Coronary artery (tissue), 2 donors: ENCODE measurements around the gene MYCN.

Source experiments
- DNase-seq: peaks from one replicate; pipeline ENCODE4 v3.0.0-alpha.2; 2017; ENCODE audit warnings: low spot score
- H3K27ac ChIP-seq, 2 donors: fragments of 200-600 bp; sonication (generic); one replicate each; pipeline ENCODE4 v1.5.1; 2016 to 2019
- H3K4me3 ChIP-seq: fragments of 200-600 bp; sonication (generic); 2 replicates; pipeline ENCODE4 v1.5.1; 2016; ENCODE audit warnings: mild to moderate bottlenecking, moderate library complexity
- CTCF ChIP-seq: fragments of 200-600 bp; sonication (generic); IDR thresholded peaks from one replicate; pipeline ENCODE4 v1.5.1; 2019; ENCODE audit warnings: antibody characterized with exemption

Gene MYCN

DNA sequence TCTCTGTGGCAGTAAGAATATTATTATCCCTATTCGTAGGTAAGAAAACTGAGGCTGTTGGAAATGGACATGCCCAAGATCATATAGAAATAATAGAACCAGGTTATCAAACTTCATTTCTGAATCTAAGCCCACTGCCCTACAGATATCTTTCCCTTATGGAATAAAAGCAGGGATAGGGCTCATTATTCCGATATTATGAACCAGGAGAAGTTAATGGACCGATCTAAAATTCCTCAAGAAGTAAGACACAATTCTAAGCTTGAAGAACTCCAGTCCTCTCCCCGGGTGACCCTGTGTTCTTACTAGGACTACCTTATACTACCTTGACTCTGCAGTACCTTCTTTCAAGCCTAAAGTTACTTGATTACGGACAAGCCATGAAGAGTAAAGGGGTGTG is 8.4 kb upstream of the MYCN start:
- no peak for TF ChIP-seq CTCF
- H3K4me3 ChIP-seq = no peak overlapping the region
- DNase-seq = no peak
- H3K27ac ChIP-seq = no peak overlapping the region

GRCh38 chr2:15932394-15933183 is 7.8 kb upstream of the MYCN start:
- Histone ChIP-seq H3K4me3 (no peak overlapping the region), H3K27ac (no peak overlapping the region)
- DNase-seq = no peak
- no peak for TF ChIP-seq CTCF

- Histone ChIP-seq H3K4me3 (no peak overlapping the region), H3K27ac (no peak overlapping the region)
- no peak for DNase-seq
- TF ChIP-seq CTCF = no peak
Observed at GRCh38 chr2:15933184-15933845, 7.0 kb upstream of the MYCN start.

GRCh38 chr2:15934291-15934945 is 5.9 kb upstream of the MYCN start:
- Histone ChIP-seq H3K27ac (no peak overlapping the region), H3K4me3 (no peak overlapping the region)
- DNase-seq = no peak
- TF ChIP-seq CTCF = no peak

- TF ChIP-seq CTCF = no peak
- no peak for DNase-seq
- Histone ChIP-seq H3K27ac (no peak overlapping the region), H3K4me3 (no peak overlapping the region)
Observed at GRCh38 chr2:15935189-15935588, 5.2 kb upstream of the MYCN start.

GRCh38 chr2:15935675-15936074 is 4.7 kb upstream of the MYCN start:
- no peak for TF ChIP-seq CTCF

More at GRCh38 chr2:15935675-15936074, 4.7 kb upstream of the MYCN start:
- DNase-seq = no peak
- Histone ChIP-seq H3K4me3 (no peak overlapping the region), H3K27ac (no peak overlapping the region)
